GM12874 (cell line): ENCODE measurements around the gene GP9.

Source experiments
- TF ChIP-seq, protein P1 (sequence below): IDR thresholded peaks from 2 replicates; pipeline ENCODE4 v1.5.1; 2011; ENCODE audit warnings: low read depth, mild to moderate bottlenecking, control low read depth, low read length, moderate library complexity; ENCODE audit not compliant: insufficient read depth

Gene GP9

DNA sequence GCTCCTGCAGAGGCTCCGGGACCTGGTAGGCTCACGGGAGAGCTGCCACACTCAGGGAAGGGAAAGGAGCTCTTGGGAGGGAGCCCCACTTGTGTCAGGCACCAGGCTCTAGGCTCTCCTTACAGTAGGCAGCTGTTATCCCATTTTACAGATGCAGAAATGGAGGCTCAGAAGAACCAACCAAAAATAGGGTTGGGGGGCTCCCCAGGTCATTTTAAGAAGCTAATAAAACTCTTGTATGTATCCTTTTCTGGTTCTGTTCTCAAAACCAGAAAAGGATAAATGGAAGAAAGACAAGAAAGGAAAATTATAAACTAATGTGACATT is 23.5 kb upstream of the GP9 start:
- TF ChIP-seq, protein P1, sequence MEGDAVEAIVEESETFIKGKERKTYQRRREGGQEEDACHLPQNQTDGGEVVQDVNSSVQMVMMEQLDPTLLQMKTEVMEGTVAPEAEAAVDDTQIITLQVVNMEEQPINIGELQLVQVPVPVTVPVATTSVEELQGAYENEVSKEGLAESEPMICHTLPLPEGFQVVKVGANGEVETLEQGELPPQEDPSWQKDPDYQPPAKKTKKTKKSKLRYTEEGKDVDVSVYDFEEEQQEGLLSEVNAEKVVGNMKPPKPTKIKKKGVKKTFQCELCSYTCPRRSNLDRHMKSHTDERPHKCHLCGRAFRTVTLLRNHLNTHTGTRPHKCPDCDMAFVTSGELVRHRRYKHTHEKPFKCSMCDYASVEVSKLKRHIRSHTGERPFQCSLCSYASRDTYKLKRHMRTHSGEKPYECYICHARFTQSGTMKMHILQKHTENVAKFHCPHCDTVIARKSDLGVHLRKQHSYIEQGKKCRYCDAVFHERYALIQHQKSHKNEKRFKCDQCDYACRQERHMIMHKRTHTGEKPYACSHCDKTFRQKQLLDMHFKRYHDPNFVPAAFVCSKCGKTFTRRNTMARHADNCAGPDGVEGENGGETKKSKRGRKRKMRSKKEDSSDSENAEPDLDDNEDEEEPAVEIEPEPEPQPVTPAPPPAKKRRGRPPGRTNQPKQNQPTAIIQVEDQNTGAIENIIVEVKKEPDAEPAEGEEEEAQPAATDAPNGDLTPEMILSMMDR: no peak

DNA sequence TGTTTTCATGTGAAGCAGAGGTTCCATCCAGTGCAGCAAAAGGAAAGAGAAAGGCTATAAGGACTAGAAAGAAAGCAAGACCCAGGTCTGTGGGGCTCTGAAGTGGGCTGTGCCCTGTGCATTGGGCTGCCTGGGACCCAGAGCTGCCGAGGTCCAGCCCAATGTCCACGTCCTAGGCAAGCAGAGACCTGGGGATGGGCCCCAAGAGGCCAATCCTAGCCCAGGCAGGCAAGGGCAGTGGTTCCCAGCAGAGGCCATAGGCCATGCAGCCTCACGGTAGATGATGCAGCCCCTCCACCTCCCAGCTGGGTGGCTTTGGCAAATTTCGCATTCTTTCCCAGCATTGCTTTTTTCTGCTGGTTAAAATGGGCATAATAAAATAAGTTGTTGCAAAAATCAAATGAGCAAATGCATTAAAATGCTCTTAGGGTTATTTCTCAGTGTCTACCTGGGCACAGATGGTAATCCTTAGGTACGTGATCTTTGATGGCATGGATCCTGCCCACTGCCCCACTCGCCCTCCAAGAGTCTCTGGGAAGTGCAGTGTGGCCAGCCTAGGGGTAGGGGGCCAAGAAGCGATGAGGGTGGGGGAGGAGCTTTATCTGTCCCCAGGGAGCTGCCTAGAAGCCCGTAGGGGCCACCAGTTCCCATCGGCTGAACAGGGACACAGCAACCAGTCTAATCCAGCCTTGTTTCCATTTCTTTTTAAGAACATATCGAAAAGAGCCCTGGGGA is 22.3 kb upstream of the GP9 start:
- TF ChIP-seq, protein P1: no peak

DNA sequence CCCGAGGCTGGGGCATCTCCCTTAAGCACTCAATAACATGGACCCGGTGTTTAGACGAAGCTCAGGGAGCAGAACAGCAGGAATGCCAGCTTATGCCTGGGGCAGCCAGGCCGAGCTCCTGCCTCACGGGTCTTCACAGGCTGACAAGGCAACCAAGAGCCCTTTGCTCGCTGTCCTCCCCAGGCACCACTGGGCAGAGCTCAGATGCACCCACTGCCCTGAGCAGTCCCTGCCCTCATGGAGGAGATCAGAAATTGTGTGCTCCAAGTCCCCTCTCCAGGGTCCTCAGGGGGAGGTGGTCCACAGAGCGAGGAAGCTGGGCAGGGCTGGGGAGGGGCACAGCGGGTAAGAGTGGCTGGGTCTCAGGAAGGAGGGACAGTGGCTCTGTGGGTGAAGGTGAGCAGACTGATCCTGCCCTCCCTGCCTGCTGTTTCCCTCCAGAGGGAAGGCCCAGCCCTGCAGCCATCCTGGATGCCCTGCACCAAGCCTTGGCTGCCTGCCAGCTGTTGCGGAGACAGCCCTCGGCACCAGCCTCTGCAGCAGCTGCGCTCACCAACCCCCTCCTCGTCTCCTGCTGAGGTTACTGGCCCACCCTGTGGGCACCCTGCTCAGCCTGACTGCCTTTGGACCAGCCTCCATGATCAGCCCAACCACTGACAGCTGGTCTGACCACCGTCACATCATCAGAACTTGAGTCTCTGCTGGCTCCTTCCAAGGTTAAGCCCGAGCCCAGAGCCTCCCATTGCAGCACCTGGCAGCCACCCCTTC is 21.1 kb upstream of the GP9 start:
- TF ChIP-seq, protein P1: no peak

DNA sequence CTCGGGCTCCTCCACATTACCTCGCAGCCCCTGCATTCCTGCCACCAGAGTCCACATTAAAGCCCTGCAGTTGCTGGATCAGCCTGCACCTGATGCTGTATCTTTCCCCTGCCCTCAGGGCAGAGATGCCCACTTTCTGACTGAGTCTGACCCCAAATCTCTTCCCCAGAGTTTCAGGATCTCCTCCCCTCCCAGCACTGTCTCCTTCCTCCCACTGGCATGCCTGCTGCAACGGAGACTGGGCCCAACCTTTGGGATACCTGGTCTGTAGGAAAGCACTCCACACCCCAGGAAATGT is 20.6 kb upstream of the GP9 start:
- TF ChIP-seq, protein P1: no peak

DNA sequence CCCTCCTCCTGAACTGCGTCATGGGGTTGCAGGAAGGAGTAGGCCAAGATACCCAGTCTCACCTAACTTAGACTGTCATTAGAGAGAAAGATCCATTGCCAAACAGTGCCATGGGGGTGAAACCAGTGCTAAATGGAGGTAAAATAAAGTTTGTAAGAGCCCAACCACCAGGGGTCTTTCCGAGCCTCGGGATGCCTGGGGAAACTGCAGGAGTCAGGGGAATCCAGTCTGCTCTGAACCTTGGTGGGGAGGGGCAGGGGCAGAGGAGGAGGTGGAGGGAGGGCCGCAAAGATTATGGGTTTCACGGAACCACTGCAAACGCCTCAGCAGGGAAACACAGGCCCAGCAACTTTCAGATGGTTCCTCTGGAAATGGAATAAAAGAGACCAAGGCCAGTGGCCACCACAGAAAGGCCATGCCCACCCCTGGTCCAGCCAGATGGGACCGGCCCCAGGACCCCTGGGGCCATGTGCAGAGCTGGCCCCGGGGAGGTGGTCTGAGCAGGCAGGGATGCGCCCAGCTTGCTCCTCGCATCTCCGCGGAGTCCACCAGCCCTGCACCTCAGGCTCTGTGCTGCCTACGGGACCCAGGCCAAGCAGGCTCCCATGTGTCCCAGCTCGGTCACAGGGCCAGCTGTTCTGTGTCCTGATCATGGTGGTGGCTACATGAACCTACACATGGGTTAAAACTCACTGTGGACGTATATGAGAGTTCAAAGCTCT is 19.8 kb upstream of the GP9 start:
- TF ChIP-seq, protein P1: no peak

DNA sequence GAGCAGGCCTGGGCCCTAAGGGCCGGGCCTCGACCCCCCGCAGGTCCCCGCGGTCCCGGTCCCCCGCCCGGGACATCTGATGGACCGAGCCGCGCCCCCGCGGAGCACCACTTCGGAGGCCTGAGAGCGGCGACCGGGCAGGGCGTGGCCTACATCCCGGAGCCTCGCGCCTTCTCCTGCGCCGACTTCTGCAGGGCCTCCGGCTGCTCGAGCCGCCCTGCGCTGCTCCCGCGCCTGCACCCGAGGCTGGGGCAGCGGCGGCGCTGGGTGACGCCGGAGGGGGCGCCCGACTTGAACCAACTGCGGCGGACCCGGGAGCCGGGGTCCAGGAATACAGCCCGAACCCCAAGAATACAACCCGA is 14.9 kb upstream of the GP9 start:
- TF ChIP-seq, protein P1: no peak

DNA sequence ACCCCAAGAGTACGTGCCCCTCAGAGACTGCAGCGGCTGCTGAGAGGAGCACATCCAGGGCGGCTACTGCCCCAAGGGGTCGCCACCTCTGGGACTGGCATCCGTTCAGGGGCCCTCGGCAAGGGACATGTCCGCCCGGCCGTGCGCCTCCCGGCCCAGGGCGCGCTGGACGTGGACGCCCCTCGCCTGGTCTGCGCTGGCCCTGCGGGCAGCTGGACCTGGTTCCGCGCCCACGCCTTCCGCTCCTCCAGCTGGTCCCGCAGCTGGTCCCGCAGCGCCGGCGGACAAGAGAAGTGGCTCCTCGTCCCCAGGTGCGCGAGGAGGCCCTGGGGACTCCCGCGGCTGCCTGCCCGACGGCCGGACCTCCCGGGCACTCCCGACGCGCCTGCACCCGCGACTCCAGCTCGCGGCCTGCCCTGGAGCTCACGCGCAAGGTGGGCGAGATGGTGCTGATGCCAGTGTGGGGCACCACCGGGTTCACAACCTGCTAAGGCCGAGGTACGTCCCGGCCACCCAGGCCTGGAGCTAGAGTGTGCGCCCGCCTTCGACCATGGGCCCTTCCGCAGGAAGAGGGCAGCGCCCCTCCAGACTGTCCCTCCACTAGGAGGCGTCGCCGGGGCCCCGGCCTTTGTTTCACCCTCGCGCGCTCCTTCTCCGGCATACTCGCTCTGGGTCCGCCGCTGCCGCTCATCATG is 14.4 kb upstream of the GP9 start:
- TF ChIP-seq, protein P1: no peak
